ENCODE measurements around the gene MED8.

MED8 gene

DNA sequence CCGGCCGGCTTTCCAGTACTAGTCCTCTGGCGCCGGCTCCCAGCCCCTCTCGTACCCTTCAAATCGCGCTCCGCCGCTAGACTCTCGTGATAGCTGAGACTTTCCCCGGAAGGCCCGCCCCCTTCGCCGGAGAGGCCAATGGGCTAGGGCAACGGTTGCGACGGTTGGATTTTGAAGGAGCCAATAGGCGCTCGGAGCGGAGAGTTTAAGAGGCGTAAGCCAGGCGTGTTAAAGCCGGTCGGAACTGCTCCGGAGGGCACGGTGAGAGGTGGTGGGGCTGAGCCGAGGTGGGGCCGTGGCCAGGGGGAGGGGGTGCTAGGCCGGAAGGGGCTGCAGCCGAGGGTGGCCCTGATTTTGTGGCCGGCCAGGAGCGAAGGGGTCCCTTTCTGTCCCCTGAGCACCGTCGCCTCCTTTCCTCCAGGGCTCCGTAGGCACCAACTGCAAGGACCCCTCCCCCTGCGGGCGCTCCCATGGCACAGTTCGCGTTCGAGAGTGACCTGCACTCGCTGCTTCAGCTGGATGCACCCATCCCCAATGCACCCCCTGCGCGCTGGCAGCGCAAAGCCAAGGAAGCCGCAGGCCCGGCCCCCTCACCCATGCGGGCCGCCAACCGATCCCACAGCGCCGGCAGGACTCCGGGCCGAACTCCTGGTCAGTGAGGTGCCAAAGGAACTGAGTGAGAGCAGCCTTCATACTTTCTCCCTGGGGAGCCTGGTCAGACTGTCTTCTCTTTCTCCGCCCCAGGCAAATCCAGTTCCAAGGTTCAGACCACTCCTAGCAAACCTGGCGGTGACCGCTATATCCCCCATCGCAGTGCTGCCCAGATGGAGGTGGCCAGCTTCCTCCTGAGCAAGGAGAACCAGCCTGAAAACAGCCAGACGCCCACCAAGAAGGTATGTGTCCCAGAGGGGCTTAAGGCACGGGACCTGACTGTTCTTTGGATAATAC is 30.6 kb downstream of the MED8 start, which contains the start of gene CDC20:
Gene CDC20, plus strand, starts transcription at position 236 of the 948 bp plus-strand sequence. Its CDS starts 235 bp downstream, at position 471.
- peak; percentile 98 to 99 for DNase-seq (ENCODE audit: low read depth in 2 of 2)

DNA sequence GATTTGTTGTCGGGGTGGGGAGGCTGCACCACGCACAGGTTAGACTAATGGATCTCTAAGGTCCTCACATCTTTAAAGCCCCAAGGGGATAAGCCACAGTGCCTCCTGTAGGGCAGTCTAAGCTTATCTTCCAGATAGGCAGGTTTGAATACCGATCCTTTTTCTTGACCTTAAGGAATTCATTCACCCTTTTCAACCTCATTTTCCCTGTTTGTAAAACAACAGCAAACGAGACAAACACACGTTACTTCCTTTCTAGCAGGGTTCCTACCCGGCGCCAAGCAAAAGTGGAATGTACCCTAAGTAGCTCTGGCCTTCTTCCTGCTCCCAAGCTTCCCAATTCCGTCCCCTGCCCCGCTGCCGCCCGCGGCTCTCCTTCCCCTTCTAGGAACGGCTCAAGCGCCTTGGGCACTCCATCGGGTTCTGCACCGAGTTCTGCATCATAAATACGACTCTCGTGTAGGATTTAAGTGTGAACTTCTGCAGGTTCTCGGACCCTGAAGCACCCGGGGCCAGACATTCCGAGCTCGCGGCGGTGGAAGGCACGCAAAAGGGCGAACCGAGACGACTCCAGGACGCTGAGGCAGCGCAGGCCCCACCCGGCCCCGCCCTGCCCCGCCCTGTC is 31.4 kb downstream of the MED8 start:
- no peak for DNase-seq (ENCODE audit: low read depth in 2 of 2)

DNA sequence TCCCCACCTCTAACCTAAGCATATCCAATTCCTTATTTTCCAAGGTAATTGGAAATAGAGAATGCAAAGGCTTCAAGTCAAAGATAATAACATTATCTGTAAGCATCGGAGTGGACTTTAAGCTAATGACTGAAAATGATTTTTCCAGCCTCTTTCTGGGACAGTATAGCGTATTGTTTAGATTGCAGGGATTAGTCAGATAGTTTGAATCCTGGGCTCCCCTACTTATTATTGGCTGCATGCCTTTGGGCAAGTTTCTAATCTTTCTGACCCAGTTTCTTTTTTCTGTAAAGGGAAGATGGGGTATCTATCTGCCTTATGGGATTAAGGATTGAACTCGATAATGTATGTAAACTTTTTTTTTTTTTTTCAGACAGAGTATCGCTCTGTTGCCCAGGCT is 32.3 kb downstream of the MED8 start:
- DNase-seq (ENCODE audit: low read depth in 2 of 2), result no peak

DNA sequence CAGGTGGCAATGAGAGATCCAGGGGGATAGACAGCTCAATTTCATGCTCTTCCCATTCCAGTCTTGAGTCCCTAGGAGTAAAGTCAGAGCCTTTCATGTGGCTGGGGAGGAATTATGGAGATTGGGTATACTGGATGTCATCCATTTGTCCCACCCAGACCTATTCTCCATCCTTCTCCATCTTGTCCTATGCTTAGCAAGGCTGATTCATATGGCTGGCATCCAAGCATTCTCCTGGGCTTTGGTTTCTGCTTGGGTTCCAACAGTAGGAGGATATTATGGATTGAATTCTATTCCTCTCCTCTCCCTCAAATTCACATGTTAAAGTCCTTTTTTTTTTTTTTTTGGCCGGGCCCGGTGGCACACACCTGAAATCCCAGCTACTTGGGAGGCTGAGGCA is 34.7 kb downstream of the MED8 start:
- no peak for DNase-seq (ENCODE audit: low read depth in 2 of 2)

DNA sequence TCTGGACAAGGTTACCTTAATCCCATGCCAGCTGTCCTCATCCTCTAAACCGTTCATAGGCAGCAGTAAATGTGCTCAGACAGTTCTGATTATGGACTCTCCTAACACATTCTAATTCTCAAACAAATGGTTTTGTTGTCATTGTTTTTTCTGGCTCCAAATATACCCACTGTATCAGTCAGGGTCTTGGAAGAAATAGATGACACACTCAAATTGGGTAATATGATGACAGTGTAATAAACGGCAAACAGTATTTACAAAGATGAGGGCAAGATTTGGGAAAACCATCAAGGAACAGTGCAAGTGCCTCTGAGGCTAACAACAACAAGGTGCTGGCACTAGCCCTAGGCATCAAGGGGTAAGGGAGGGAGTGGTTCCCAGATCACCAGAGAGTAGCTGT is 35.1 kb downstream of the MED8 start:
- no peak for DNase-seq (ENCODE audit: low read depth in 2 of 2)

DNA sequence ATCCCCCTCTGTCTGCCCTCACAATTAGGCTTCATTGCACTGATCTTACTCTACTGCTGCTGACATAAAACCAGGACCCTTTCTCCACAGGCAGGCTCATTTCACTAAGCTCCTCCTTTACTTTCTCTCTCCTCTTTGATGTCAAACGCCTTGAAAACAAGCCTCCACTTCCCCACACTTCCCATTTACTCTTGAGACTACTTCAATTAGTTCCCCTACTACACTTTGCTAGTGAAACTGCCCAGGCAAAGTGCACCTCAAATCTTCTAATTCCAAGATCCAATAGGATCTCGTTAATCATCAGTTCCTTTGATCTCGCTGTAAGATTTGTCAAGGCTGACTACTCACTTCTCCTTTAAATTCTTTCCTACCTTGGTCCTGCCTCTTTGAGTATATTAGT is 36.7 kb downstream of the MED8 start:
- no peak for DNase-seq (ENCODE audit: low read depth in 2 of 2)

DNA sequence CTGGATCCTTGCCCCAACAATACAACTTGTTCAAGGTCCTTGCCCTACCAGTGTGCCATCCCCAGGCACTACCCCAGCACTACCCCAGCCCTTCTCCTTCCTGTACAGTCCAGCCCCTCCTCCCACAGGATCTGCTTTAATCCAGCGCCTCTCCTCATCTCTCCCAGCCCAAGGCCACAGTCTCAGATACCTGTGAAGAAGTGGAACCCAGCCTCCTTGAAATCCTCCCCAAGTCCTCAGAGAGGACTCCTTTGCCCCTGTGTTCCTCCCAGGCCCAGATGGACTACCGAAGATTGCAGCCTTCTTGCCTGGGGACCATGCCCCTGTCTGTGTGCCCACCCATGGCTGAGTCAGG is 37.3 kb downstream of the MED8 start:
- no peak for DNase-seq (ENCODE audit: low read depth in 2 of 2)

DNA sequence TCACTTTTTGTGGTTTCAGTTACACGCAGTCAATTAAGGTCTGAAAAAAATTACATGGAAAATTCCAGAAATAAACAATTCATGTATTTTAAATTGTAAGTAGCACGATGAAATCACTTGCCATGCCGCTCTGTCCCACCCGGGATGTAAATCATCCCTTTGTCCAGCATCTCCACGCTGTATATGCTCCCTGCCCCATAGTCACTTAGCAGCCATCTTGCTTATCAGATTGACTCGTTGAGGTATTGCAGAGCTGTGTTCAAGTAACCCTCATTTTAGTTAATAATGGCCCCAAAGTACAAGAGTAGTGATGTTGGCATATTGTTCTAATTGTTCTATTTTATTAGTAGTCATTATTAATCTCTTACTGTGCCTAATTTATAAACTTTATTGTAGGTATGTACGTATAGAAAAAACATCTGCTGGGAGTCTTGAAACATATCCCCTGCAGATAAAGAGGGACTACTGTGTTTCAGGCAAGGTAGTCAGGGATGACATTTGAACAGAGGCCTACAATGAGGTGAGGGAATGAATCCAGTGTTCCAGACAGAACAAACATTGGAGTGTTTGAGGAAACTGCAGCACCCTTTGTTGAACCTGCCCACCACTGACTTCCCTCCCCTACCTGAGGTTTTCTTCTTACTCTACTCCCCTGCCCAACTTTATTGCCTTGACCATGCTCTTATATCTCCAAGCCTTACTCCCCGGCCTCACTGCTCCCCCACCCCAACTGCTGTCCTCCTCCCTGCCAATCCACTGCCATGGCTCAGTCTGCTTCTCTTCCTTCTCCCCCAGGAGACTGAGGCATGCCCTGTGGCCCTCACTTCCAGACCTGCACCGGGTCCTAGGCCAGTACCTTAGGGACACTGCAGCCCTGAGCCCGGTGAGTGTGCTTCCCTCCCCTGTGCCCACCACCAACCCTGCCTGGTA is 37.9 kb downstream of the MED8 start:
- no peak for DNase-seq (ENCODE audit: low read depth in 2 of 2)

DNA sequence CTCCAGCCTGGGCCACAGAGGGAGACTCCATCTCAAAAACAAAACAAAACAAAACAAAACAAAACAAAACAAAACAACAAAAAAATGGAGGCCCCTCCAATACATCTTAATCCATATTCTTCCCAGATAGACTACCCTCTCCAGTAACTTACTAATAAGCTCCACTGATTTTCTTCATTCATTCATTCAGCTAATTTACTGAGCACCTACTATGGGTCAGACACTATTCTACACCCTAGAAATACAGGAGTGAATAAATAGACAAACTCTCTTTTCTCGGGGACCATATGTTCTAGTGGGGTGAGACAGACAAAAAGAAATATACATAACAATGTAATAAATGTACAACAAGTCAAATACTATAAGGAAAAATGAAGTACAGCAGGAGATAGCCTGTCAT is 38.6 kb downstream of the MED8 start:
- DNase-seq (ENCODE audit: low read depth in 2 of 2), result no peak

DNA sequence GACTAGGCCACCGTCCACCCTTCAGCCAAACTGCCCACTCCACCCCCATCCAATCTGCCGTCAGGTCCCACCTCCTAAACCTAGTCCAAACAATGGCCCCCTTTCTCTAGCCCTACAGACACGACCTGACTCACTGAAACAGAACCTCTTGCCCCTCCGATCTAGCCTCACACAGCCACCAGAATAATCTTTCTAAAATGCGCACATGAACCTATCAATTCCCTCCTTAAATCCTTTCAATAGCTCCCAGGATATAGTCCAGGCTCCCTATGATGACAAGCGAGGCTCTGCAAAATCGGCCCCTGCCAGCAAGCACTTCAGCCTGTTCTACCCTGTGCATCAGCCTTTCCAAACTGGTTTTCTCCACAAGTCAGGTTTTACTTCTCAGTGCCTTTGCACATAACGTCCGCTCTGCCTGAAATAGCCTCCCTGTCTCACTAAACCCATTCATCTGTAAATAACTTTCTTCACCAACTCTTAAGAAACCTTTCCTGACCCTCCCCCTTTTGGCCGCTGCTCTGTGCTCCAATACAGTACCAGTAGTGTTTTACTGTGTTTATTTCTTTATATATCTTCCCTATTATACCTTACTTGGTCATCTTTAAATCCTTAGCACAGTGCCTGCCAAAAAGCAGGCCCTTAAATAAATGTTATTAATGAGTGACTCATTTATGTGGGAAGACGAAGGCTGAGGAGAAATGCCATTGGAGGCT is 39.9 kb downstream of the MED8 start:
- DNase-seq (ENCODE audit: low read depth in 2 of 2), result no peak

DNA sequence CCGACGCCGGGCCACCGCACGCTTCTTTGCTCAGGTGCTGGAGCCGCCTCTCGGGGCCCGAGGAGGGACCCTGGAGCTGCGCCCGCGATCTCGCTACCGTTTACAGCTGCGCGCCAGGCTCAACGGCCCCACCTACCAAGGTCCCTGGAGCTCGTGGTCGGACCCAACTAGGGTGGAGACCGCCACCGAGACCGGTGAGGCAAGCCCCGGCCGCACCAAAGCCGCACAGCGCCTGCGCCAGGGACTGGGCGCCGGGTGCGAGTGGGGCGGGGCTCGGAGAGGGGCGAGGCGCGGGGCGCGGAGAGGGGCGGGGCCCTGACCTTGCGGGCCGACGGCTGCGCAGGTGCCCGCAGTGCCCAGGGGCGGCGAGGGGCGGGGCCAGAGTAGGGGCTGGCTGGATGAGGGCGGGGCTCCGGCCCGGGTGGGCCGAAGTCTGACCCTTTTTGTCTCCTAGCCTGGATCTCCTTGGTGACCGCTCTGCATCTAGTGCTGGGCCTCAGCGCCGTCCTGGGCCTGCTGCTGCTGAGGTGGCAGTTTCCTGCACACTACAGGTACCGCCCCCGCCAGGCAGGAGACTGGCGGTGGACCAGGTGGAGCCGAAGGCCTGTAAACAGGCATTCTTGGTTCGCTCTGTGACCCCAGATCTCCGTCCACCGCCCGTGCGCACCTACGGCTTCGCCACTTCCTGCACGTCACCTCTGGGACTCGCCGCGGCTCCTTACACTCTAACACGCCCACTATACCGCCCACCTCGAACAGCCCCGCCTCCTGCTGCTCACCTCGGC is 40.6 kb downstream of the MED8 start:
- peak in 1 of 2 donors; percentile 50 for DNase-seq (ENCODE audit: low read depth in 2 of 2)

DNA sequence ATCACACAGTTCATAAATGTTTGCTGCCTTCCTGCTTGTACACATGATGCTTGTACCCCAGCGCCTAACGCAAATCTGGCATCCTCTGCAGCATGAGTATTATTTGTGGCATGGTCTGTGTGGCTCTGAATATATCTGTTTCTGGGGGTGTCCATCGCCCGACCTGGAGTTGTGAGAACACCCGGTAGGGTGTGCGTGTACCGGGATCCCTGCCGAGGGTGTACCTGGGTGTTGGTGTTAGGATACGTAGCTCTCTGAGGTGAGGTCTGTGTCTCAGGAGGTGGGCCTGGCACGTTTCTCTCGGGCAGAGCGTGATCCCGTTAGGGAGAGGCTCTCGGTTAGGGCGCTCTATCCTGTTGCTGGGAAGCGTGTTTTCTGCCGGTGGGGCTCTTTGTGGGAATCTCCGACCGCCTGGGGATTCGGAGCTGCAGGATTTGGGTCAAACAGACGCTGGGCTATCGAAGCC is 41.2 kb downstream of the MED8 start:
- DNase-seq (ENCODE audit: low read depth in 2 of 2), result no peak

DNA sequence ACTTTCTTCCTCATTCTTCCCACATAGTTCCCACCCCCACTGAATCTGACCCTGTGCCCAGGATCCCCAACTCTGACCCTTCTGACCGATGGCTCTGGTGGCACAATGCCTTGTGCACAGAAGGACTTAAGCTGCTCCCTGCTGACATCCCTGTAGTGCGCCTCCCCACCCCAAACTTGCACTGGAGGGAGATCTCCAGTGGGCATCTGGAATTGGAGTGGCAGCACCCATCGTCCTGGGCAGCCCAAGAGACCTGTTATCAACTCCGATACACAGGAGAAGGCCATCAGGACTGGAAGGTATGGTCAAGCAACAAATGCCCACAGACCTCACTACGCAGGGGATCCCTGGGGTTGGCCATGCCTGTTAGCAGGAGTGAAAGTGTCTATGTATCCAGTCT is 43.0 kb downstream of the MED8 start:
- no peak for DNase-seq (ENCODE audit: low read depth in 2 of 2)

DNA sequence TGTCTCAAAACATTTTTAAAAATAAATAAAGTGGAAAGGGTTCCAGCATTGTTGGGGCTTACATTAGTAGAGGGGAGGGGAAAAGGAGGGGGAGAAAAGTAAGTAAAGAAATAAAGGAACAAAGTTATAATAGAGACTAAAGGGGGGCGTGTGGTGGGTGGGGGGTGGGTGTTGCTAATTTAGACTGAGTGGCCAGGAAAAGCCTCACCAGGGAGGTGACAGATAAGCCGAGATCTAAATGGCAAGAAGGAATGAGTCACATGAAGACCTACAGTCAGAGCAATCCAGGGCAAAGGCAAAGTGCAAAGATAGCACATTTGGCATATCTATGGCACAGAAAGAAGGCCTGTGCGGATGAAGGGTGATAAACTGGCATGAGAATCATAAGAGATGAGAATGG is 44.5 kb downstream of the MED8 start:
- no peak for DNase-seq (ENCODE audit: low read depth in 2 of 2)

DNA sequence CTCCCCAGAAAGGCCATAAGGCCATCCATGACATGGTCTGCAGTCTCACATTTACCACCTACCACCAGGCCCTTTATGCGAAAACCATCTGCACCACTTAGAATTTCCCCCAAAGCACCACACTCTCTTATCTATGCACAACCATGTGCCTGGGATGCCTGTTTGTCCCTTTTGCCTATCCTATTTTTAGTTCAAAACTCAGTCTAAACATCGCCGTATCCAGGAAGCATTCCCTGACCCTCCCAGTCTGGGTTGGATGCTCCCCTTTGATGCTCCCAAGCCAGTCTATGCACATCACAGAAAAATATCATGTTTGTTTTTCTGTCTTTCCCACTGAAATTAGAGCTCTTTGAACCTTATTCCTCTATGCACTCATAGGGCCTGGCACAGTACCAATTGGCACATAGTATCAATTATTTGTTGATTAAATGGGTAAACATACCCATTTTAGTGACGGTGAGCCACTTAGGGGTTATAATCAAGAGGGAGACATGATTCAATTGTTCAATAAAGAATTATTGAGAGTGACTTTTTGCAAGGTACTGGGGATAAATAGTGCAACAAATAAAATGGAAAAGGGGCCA is 45.2 kb downstream of the MED8 start:
- no peak for DNase-seq (ENCODE audit: low read depth in 2 of 2)

DNA sequence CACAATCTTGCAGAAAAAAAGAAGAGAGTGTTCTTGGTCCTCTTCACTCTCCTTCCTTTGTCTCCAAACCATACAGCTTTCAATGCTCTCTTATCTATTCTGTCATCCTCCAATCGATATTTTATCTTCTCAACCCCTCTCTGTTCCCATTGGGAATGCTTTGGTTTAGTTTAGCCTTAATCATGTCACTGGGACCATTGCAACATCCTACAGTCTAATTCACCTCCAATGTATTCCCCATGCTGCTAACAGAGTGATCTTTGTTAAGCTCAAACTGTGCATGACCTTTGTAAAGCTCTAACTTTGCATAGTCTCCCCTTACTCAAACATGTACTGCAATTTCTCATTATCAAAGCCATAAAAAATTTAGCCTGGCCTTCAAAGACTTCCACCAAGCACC is 49.0 kb downstream of the MED8 start:
- DNase-seq (ENCODE audit: low read depth in 2 of 2), result no peak

DNA sequence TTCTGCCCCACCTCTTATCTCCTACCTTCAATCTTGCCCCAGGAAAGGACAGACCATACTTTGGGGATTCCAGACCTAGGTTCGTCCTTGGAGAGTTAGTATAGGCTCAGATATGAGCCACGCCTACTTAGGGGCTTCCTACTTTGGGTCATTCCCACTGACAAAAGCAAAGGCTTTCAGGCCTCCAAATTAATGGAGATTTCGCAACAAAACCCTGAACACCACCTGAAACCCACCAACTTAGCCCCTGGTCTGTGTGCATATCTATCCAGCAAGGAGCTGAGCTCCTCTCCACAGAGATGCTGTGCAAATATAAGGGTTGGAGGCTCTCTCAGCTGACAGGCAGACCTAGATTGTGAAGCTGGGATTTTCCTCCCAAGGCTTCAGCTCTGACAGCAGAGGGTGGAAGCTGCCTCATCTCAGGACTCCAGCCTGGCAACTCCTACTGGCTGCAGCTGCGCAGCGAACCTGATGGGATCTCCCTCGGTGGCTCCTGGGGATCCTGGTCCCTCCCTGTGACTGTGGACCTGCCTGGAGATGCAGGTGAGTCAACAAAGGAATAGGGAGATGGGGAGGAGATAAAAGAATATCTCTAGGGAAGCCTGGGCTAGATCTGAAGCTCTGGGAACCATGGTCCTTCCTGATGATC is 49.9 kb downstream of the MED8 start:
- DNase-seq (ENCODE audit: low read depth in 2 of 2), result no peak

DNA sequence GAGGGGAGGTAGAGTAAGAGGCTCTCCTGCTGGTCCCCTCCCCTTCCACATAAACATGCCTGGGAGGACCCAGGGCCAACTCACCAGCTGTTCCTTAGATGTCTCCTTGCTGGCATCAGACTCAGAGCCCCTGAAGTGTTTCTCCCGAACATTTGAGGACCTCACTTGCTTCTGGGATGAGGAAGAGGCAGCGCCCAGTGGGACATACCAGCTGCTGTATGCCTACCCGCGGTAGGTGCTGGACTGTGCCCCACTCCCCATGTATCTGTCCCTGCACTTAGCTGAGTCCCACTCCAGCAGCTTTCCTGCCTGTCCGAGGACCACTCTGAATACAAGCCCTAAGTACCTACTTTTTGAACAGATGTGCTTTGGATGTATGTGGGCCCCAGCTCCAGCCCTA is 51.6 kb downstream of the MED8 start:
- DNase-seq (ENCODE audit: low read depth in 2 of 2), result no peak

DNA sequence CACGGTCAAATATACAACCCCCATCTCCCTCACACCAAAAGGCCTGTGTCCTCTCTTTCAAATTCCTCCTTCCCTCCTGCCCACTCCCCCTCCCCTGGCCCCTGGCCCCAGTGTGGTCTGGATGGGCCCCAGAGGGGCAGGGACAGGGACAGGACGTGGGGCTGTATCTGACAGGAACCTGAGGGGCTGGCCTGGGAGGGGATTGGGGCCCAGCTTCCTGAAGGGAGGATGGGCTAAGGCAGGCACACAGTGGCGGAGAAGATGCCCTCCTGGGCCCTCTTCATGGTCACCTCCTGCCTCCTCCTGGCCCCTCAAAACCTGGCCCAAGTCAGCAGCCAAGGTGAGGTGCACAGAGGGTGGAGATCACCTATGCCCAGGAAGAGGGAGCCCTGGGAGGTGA is 52.0 kb downstream of the MED8 start, which contains the start of gene MPL:
Gene MPL, plus strand, starts transcription at position 231 of the 400 bp plus-strand sequence. Its CDS starts 31 bp downstream, at position 262.
- no peak for DNase-seq (ENCODE audit: low read depth in 2 of 2)

Data from stimulated activated CD4-positive, alpha-beta T cell treated with anti-CD3 and anti-CD28 coated beads, Interleukin-15, amount 100 ng/mL, for 48 hours (primary cell).